Neural progenitor cell (in vitro differentiated cells): Measurements from ENCODE around the gene ARID4B. TPM values are rescaled to one million over a fixed set of nuclear protein-coding genes. Genes with fewer than 3 reads are reported as not detected.

Experiments used
- DNase-seq: peaks from one replicate; pipeline ENCODE4 v3.0.0-alpha.2; 2016; ENCODE audit warnings: low spot score
- H2AFZ ChIP-seq: fragments of 200-600 bp; sonication (generic); replicated peaks from 2 replicates; pipeline ENCODE4 v1.6.1; 2016; ENCODE audit warnings: antibody characterized with exemption
- H3F3A ChIP-seq: fragments of 200-600 bp; sonication (generic); 2 replicates; pipeline ENCODE4 v1.6.1; 2016; ENCODE audit warnings: antibody characterized with exemption, low read depth
- H3K27ac ChIP-seq: fragments of 200-600 bp; sonication (generic); 2 replicates; pipeline ENCODE4 v1.5.1; 2016; ENCODE audit warnings: mild to moderate bottlenecking
- H3K27me3 ChIP-seq: fragments of 200-600 bp; sonication (generic); 2 replicates; pipeline ENCODE4 v1.6.1; 2016; ENCODE audit warnings: mild to moderate bottlenecking, moderate library complexity
- H3K36me3 ChIP-seq: fragments of 200-600 bp; sonication (generic); 2 replicates; pipeline ENCODE4 v1.5.1; 2016
- H3K4me1 ChIP-seq: fragments of 200-600 bp; sonication (generic); 2 replicates; pipeline ENCODE4 v1.6.1; 2016; ENCODE audit warnings: mixed run types
- H3K4me2 ChIP-seq: fragments of 200-600 bp; sonication (generic); 2 replicates; pipeline ENCODE4 v1.6.1; 2016
- H3K4me3 ChIP-seq: fragments of 200-600 bp; sonication (generic); 2 replicates; pipeline ENCODE4 v1.5.1; 2016
- H3K79me2 ChIP-seq: fragments of 200-600 bp; sonication (generic); 2 replicates; pipeline ENCODE4 v1.6.1; 2016; ENCODE audit warnings: low read depth
- H3K9ac ChIP-seq: fragments of 200-600 bp; sonication (generic); 2 replicates; pipeline ENCODE4 v1.6.1; 2016
- H3K9me3 ChIP-seq: fragments of 200-600 bp; sonication (generic); 2 replicates; pipeline ENCODE4 v1.5.1; 2016; ENCODE audit warnings: low read depth
- H4K20me1 ChIP-seq: fragments of 200-600 bp; sonication (generic); 2 replicates; pipeline ENCODE4 v1.6.1; 2016; ENCODE audit warnings: low read depth
- H3K27ac Mint-ChIP-seq: 3 replicates; pipeline ENCODE4 v1.8.0; 2021; ENCODE audit warnings: mixed read lengths
- H3K27me3 Mint-ChIP-seq: 2 replicates; pipeline ENCODE4 v1.8.0; 2022; ENCODE audit warnings: low read depth, mild to moderate bottlenecking, inconsistent platforms, moderate library complexity, mixed read lengths; ENCODE audit not compliant: insufficient read depth
- H3K36me3 Mint-ChIP-seq: 3 replicates; pipeline ENCODE4 v1.8.0; 2021; ENCODE audit warnings: mixed read lengths
- H3K4me1 Mint-ChIP-seq: 3 replicates; pipeline ENCODE4 v1.8.0; 2021; ENCODE audit warnings: mixed read lengths
- H3K4me3 Mint-ChIP-seq: 3 replicates; pipeline ENCODE4 v1.8.0; 2021; ENCODE audit warnings: mild to moderate bottlenecking, moderate library complexity, mixed read lengths
- H3K9me3 Mint-ChIP-seq: 3 replicates; pipeline ENCODE4 v1.8.0; 2020; ENCODE audit warnings: mixed read lengths
- EZH2 ChIP-seq: fragments of 200-600 bp; sonication (generic); IDR thresholded peaks from 2 replicates; pipeline ENCODE4 v1.6.1; 2017; ENCODE audit warnings: antibody characterized with exemption, mild to moderate bottlenecking, moderate library complexity
- EZH2phosphoT487 ChIP-seq: fragments of 200-600 bp; sonication (generic); IDR thresholded peaks from 2 replicates; pipeline ENCODE4 v1.6.1; 2017; ENCODE audit warnings: antibody characterized with exemption
- total RNA-seq: library from RNA; depleted of rRNA; stranded (reverse); fragments of >200 nt; gene quantifications from 2 replicates; pipeline ENCODE4 v1.2.3, GENCODE V29; 2015; ENCODE audit warnings: low replicate concordance
- TF ChIP-seq, protein P1 (sequence below): fragments of 200-600 bp; sonication (generic); IDR thresholded peaks from 2 replicates; pipeline ENCODE4 v1.5.1; 2017; ENCODE audit warnings: antibody characterized with exemption, mild to moderate bottlenecking

The ARID4B gene
- total RNA-seq, 1 donor from 2014 or later: 65.8 TPM

DNA sequence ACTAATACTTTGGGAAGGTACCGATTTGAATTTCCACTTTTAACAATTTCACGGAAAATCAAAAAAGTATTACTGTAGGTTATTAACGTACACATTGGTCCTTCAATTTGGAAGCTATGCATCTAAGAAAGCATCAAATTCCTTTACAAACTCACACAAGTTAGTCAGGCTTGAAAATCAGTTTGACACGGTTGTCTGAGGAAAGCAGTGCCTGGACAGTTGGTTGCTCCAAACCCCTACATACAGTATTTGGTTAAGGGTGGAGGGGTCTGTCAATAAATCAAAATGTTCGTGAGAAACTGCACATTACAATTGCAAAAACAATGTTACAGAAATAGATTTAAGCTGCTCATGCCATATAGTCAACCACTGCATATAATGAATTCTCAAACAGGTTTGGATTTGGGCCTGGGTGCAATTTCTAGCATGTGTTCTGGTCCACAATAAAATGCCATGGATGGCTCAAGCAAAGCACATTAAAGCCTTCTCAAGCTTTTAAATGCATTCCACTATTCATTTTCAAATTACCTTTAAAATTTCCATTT lies 147.0 kb downstream of the ARID4B start:
- Histone ChIP-seq H4K20me1 (peaks cover 8% of the 10 kb centered on the region), H3K27me3 (no peaks in the 10 kb centered on the region), H3K9ac (no peak overlapping the region), H3K4me1 (no peaks in the 10 kb centered on the region), H3K27ac (no peak overlapping the region), H2AFZ (no peak overlapping the region), H3K79me2 (peaks cover 14% of the 10 kb centered on the region), H3K9me3 (no peaks in the 10 kb centered on the region), H3F3A (peaks cover 18% of the 10 kb centered on the region), H3K4me2 (no peak overlapping the region), H3K36me3 (peaks cover 36% of the 10 kb centered on the region), H3K4me3 (no peak overlapping the region)
- Mint-ChIP-seq H3K4me1 (no peaks in the 10 kb centered on the region), H3K4me3 (no peak overlapping the region), H3K27ac (no peak overlapping the region), H3K36me3 (peaks cover 17% of the 10 kb centered on the region), H3K27me3 (no peaks in the 10 kb centered on the region), H3K9me3 (no peaks in the 10 kb centered on the region)
- TF ChIP-seq EZH2phosphoT487: no peak
- TF ChIP-seq, protein P1, sequence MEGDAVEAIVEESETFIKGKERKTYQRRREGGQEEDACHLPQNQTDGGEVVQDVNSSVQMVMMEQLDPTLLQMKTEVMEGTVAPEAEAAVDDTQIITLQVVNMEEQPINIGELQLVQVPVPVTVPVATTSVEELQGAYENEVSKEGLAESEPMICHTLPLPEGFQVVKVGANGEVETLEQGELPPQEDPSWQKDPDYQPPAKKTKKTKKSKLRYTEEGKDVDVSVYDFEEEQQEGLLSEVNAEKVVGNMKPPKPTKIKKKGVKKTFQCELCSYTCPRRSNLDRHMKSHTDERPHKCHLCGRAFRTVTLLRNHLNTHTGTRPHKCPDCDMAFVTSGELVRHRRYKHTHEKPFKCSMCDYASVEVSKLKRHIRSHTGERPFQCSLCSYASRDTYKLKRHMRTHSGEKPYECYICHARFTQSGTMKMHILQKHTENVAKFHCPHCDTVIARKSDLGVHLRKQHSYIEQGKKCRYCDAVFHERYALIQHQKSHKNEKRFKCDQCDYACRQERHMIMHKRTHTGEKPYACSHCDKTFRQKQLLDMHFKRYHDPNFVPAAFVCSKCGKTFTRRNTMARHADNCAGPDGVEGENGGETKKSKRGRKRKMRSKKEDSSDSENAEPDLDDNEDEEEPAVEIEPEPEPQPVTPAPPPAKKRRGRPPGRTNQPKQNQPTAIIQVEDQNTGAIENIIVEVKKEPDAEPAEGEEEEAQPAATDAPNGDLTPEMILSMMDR: no peak
- no peak for TF ChIP-seq EZH2
- no peak for DNase-seq

DNA sequence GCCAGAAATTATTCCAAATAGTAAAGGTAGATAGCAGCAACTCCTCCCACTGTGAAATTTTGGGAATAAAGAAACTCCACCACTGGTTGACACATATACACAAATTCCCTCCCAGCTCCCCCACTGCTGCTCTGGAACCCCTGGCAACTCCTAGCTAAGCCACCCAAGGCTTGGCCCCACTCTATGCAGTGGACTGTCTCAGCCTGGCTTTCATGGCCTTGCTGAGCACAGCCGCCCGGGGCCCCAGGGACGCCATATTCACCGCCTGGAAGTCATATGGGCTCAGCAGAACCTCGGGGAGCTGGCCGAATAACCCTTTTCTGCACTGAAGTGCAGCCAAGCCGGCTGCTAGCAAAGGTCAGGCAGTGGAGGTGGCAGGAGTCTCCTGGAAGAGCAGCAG lies 151.5 kb downstream of the ARID4B start:
- Mint-ChIP-seq H3K36me3 (peaks cover 28% of the 10 kb centered on the region), H3K27ac (no peak overlapping the region)
- H3K27ac ChIP-seq: no peak overlapping the region

DNA sequence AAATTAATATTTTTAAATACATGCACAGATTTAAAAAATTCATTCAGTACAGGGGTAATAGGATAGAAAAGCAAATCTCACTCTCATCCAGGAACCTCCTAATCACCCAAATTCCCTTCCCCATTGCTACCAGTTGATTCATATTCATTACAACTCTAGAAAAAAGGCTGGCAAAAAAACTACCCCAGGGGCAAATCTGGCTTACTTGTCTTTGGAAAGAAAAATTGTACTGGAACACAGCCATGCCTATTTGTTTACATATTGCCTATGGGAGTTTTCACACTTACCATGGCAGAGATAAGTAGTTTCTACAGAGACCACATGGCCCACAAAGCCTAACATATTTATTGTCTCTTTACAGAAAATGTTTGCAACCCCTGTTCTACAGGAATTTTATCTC lies 158.0 kb downstream of the ARID4B start:
- peaks cover 3% of the 10 kb centered on the region for H3K27me3 Mint-ChIP-seq
- H3K9ac ChIP-seq: no peak overlapping the region
- no peak overlapping the region for H3K4me3 Mint-ChIP-seq

More for the DNA sequence above, 151.5 kb downstream of the ARID4B start:
- Histone ChIP-seq H3K4me1 (no peaks in the 10 kb centered on the region), H2AFZ (no peak overlapping the region), H3K9me3 (no peaks in the 10 kb centered on the region), H3K27me3 (no peaks in the 10 kb centered on the region), H3K36me3 (peaks cover 48% of the 10 kb centered on the region), H3K9ac (no peak overlapping the region), H3K4me2 (no peak overlapping the region), H4K20me1 (peaks cover 7% of the 10 kb centered on the region), H3F3A (peaks cover 10% of the 10 kb centered on the region), H3K4me3 (no peak overlapping the region), H3K79me2 (peaks cover 13% of the 10 kb centered on the region)
- Mint-ChIP-seq H3K9me3 (no peaks in the 10 kb centered on the region), H3K4me1 (no peaks in the 10 kb centered on the region), H3K4me3 (no peak overlapping the region), H3K27me3 (no peaks in the 10 kb centered on the region)
- DNase-seq: no peak
- TF ChIP-seq EZH2 (no peak), EZH2phosphoT487 (no peak)
- TF ChIP-seq, protein P1: no peak

More for the DNA sequence above, 158.0 kb downstream of the ARID4B start:
- no peaks in the 10 kb centered on the region for H3K4me1 ChIP-seq
- Mint-ChIP-seq H3K4me1 (no peaks in the 10 kb centered on the region), H3K9me3 (no peaks in the 10 kb centered on the region), H3K36me3 (peaks cover 22% of the 10 kb centered on the region), H3K27ac (no peak overlapping the region)
- no peaks in the 10 kb centered on the region for H3K79me2 ChIP-seq
- no peak for DNase-seq
- no peaks in the 10 kb centered on the region for H4K20me1 ChIP-seq
- no peak overlapping the region for H2AFZ ChIP-seq
- H3K4me3 ChIP-seq: no peak overlapping the region
- H3K27ac ChIP-seq: no peak overlapping the region
- TF ChIP-seq EZH2 (no peak), EZH2phosphoT487 (no peak)
- TF ChIP-seq, protein P1: no peak
- no peaks in the 10 kb centered on the region for H3K9me3 ChIP-seq
- H3K36me3 ChIP-seq: peaks cover 29% of the 10 kb centered on the region
- no peak overlapping the region for H3K4me2 ChIP-seq
- H3K27me3 ChIP-seq: no peaks in the 10 kb centered on the region
- H3F3A ChIP-seq: peaks cover 38% of the 10 kb centered on the region
